Kidney (tissue), 14 donors: ENCODE data around the gene BCDIN3D. TPM values are rescaled to one million over a fixed set of nuclear protein-coding genes. Genes with fewer than 3 reads are reported as not detected.

Source experiments
- DNase-seq, 5 donors: peaks; one replicate each; pipeline ENCODE4 v3.0.0-alpha.2; 2013 to 2020
- FAIRE-seq: peaks from 2 replicates; lab custom pipeline; 2012; peaks lifted over from hg19 to GRCh38; lab: Jason Lieb, UNC
- H3K27ac ChIP-seq, 2 donors: one replicate each; pipeline ENCODE4 v1.7.0; 2013; ENCODE audit warnings: low read depth in 2 of 2, low read length in 2 of 2, inconsistent platforms in 1 of 2
- H3K27me3 ChIP-seq: one replicate; pipeline ENCODE4 v1.7.1; 2013; ENCODE audit warnings: low read length, inconsistent platforms; ENCODE audit not compliant: control insufficient read depth, insufficient read depth
- H3K36me3 ChIP-seq, 3 donors: one replicate each; pipeline versions ENCODE4 v1.7.0 to v1.7.1; 2013; ENCODE audit warnings: low read length in 3 of 3, control low read depth in 1 of 3, inconsistent platforms in 1 of 3; ENCODE audit not compliant: insufficient read depth in 3 of 3, control insufficient read depth in 2 of 3
- H3K4me1 ChIP-seq, 3 donors: one replicate each; pipeline versions ENCODE4 v1.7.0 to v1.7.1; 2013; ENCODE audit warnings: low read length in 3 of 3, inconsistent platforms in 1 of 3, low read depth in 1 of 3; ENCODE audit not compliant: control insufficient read depth in 2 of 3, insufficient read depth in 2 of 3
- H3K4me3 ChIP-seq, 3 donors: one replicate each; pipeline versions ENCODE4 v1.7.0 to v1.8.1; 2013; ENCODE audit warnings: low read length in 3 of 3, control low read depth in 1 of 3, inconsistent platforms in 1 of 3
- H3K9ac ChIP-seq, 3 donors: one replicate each; pipeline versions ENCODE4 v1.7.0 to v1.7.1; 2013; ENCODE audit warnings: low read length in 3 of 3, control low read depth in 1 of 3, inconsistent platforms in 1 of 3
- H3K9me3 ChIP-seq, 3 donors: one replicate each; pipeline versions ENCODE4 v1.7.0 to v1.7.1; 2013; ENCODE audit warnings: low read length in 3 of 3, control low read depth in 1 of 3, inconsistent platforms in 1 of 3; ENCODE audit not compliant: control insufficient read depth in 2 of 3, insufficient read depth in 1 of 3
- intact Hi-C: fragments of 100-400 bp; cut with DNase I; formaldehyde crosslinking; loops from one replicate; pipeline ENCODE4 v1.11.1; 2022
- polyA plus RNA-seq: library from polyadenylated mRNA; stranded (reverse); fragments of 350-450 nt; fragmentation: Illumina TruSeq; extraction: RNeasy Lipid Tissue Mini Kit (QIAGEN cat#74804); gene quantifications from one replicate; pipeline ENCODE4 v1.2.3, GENCODE V29; 2014; ENCODE audit warnings: low read depth, low replicate concordance; ENCODE audit not compliant: insufficient read depth
- total RNA-seq: library from RNA; stranded (reverse); fragmentation: NEBNext Ultra II Directional; extraction: Animal tissue kit (Norgen Biotek cat#: 25700); gene quantifications from one replicate; pipeline ENCODE4 v1.2.1, GENCODE V29; 2021
- TF ChIP-seq, protein P1 (sequence below): IDR thresholded peaks from 3 replicates; pipeline ENCODE4 v1.5.1; 2012; ENCODE audit warnings: mild to moderate bottlenecking, moderate library complexity, borderline replicate concordance; ENCODE audit not compliant: insufficient read depth; ENCODE audit errors: extremely low read depth
- donor health status: control.
- donor health status: control.
- donor health status: control.
- donor health status: control.
- donor health status: control.
- donor health status: DM: yes; HTN: yes; CAD: no.
- donor health status: Normal renal cell carcinoma (clear cell type).

The BCDIN3D gene
- total and polyA plus RNA-seq, 2 donors from 2014 or later: 4.6 to 5.1 TPM

DNA sequence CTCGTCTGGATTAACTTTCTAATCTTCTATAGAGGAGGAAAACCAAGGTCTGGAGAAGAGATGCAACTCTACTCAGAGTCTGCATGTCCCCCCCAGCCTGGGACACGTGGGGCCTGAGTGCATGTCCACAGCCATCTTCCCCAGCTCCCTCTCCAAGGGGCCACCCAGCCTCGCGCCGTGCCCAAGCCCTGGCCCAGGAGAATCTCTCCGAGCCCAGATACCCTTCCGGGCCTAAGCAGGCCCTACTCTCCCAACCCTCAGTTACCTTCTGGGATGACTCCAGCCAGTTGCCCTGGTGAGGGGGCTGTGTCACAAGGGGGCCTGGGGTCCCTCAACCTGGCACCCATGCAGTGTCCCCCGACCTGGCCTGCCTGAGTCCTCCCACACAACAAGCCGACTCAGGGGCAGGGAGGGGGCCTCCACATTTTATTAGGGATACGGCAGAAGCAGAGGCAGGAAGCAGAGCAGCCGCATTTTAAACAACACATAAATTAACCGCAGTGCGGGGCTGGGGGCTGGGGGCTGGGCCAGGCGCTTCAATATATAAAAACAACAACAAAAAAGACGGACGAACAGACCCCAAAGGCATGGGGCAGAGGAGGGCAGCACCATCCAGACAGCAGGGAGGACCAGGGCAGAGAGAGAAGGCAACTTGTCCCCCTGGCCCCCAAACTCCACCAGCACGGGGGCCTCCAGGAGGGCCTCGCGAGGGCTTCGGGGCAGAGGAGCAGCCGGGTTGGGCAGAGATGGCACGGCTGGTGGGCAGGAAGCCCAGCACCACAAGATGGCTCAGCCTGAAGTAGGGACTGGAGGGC is 52.0 kb downstream of the BCDIN3D start:
- Histone ChIP-seq H3K4me1 (no peaks in the 10 kb centered on the region), H3K27me3 (no peaks in the 10 kb centered on the region), H3K4me3 (no peak overlapping the region), H3K27ac (no peak overlapping the region), H3K36me3 (peaks cover 0 to 3% (median 0%) of the 10 kb centered on the region in 3 donors), H3K9me3 (no peaks in the 10 kb centered on the region), H3K9ac (no peak overlapping the region)
- peak in 3 of 5 donors; percentile 19 to 52 (median 29) for DNase-seq
- intact Hi-C loops: no loop called here
- no peak for FAIRE-seq
- TF ChIP-seq, protein P1, sequence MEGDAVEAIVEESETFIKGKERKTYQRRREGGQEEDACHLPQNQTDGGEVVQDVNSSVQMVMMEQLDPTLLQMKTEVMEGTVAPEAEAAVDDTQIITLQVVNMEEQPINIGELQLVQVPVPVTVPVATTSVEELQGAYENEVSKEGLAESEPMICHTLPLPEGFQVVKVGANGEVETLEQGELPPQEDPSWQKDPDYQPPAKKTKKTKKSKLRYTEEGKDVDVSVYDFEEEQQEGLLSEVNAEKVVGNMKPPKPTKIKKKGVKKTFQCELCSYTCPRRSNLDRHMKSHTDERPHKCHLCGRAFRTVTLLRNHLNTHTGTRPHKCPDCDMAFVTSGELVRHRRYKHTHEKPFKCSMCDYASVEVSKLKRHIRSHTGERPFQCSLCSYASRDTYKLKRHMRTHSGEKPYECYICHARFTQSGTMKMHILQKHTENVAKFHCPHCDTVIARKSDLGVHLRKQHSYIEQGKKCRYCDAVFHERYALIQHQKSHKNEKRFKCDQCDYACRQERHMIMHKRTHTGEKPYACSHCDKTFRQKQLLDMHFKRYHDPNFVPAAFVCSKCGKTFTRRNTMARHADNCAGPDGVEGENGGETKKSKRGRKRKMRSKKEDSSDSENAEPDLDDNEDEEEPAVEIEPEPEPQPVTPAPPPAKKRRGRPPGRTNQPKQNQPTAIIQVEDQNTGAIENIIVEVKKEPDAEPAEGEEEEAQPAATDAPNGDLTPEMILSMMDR: no peak

DNA sequence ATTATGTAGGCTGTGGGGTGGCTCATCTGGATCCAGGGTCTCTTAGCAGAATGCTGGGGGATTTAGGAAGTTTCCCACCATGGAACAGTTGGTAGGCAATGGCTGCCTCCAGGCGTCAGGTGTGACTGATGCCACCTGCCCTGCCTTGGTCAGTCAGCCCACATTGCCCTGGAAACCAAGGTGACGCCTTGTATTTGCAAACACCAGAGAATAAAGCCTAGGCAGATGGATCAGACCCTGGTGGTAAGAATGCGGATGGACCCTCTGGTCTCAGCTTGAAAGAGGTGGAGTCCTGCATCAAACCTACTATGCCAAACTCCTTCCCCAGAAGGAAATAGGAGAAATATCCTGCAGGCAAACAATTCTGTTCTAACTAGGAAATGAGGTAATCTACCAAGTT is 52.9 kb downstream of the BCDIN3D start:
- Histone ChIP-seq H3K9me3 (no peaks in the 10 kb centered on the region), H3K4me3 (no peak overlapping the region), H3K27me3 (no peaks in the 10 kb centered on the region), H3K36me3 (peaks cover 0 to 3% (median 0%) of the 10 kb centered on the region in 3 donors), H3K9ac (no peak overlapping the region), H3K27ac (no peak overlapping the region), H3K4me1 (no peaks in the 10 kb centered on the region)
- peak in 3 of 5 donors; percentile 68 to 74 (median 69) for DNase-seq
- TF ChIP-seq, protein P1: no peak
- no peak for FAIRE-seq
- intact Hi-C loops: no loop called here

DNA sequence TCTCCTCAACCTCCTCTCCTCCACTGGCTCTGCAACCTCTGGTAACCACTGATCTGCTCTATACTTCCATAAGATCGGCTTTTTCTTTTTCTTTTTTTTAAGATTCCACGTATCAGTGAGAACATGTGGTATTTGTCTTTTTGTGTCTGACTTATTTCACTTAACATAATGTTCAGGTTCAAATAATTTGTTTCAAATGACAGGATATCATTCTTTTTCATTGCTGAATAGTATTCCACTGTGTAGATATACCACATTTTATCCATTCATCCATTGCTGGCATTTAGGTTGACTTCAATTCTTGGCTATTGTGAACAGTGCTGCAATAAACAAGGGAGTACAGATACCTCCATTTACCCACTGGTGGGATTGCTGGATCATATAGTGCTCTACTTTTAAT is 55.2 kb downstream of the BCDIN3D start:
- H3K36me3 ChIP-seq: no peaks in the 10 kb centered on the region
- intact Hi-C loops: no loop called here
- H3K4me3 ChIP-seq: no peak overlapping the region
- no peaks in the 10 kb centered on the region for H3K27me3 ChIP-seq
- no peaks in the 10 kb centered on the region for H3K9me3 ChIP-seq
- H3K9ac ChIP-seq: no peak overlapping the region
- TF ChIP-seq, protein P1: no peak
- no peak overlapping the region for H3K27ac ChIP-seq
- FAIRE-seq: no peak
- DNase-seq: no peak
- H3K4me1 ChIP-seq: no peaks in the 10 kb centered on the region

Other genes with a start within 250 kb of the BCDIN3D start
- gene FAM186B, start 237.5 kb downstream of the BCDIN3D start, total RNA-seq: 0.85 TPM
- gene FAM186B, start 237.5 kb downstream of the BCDIN3D start, polyA plus RNA-seq: 0.34 TPM
- gene PRPF40B, start 219.5 kb downstream of the BCDIN3D start, total RNA-seq: 33.3 TPM
- gene PRPF40B, start 219.5 kb downstream of the BCDIN3D start, polyA plus RNA-seq: 20.1 TPM
- 25.6 TPM for gene FMNL3, start 135.7 kb downstream of the BCDIN3D start, total RNA-seq
- 6.3 TPM for gene FMNL3, start 135.7 kb downstream of the BCDIN3D start, polyA plus RNA-seq
- gene TMBIM6, start 101.5 kb downstream of the BCDIN3D start, total RNA-seq: 724 TPM
- 644 TPM for gene TMBIM6, start 101.5 kb downstream of the BCDIN3D start, polyA plus RNA-seq
- gene NCKAP5L, start 14.7 kb downstream of the BCDIN3D start, total RNA-seq: 20.6 TPM
- 7.2 TPM for gene NCKAP5L, start 14.7 kb downstream of the BCDIN3D start, polyA plus RNA-seq
- 5.5 TPM for gene FAIM2, start 60.8 kb upstream of the BCDIN3D start, total RNA-seq
- 1.3 TPM for gene FAIM2, start 60.8 kb upstream of the BCDIN3D start, polyA plus RNA-seq
- gene AQP2, start 107.6 kb upstream of the BCDIN3D start, total RNA-seq: 122 TPM
- gene AQP2, start 107.6 kb upstream of the BCDIN3D start, polyA plus RNA-seq: 666 TPM
- gene AQP5, start 118.8 kb upstream of the BCDIN3D start, total RNA-seq: 0.91 TPM
- gene AQP5, start 118.8 kb upstream of the BCDIN3D start, polyA plus RNA-seq: 0.99 TPM
- 12.0 TPM for gene AQP6, start 129.8 kb upstream of the BCDIN3D start, total RNA-seq
- 74.1 TPM for gene AQP6, start 129.8 kb upstream of the BCDIN3D start, polyA plus RNA-seq
- gene RACGAP1, start 182.4 kb upstream of the BCDIN3D start, total RNA-seq: 7.7 TPM
- 5.0 TPM for gene RACGAP1, start 182.4 kb upstream of the BCDIN3D start, polyA plus RNA-seq
- gene ASIC1, start 214.5 kb upstream of the BCDIN3D start, total RNA-seq: 1.6 TPM
- gene ASIC1, start 214.5 kb upstream of the BCDIN3D start, polyA plus RNA-seq: 0.99 TPM
- gene SMARCD1, start 242.2 kb upstream of the BCDIN3D start, total RNA-seq: 51.1 TPM
- 21.9 TPM for gene SMARCD1, start 242.2 kb upstream of the BCDIN3D start, polyA plus RNA-seq